ENCODE measurements around the gene TM4SF1. TPM values are rescaled to one million over a fixed set of nuclear protein-coding genes. Genes with fewer than 3 reads are reported as not detected.

Gene TM4SF1
- total RNA-seq, 1 experiment from 2014 or later, result 0.66 TPM

GRCh38 chr3:149419816-149420215 is 42.4 kb upstream of the TM4SF1 start:
- H2AFZ ChIP-seq (ENCODE audit: low read depth, low read length, poor library complexity, severe bottlenecking), result no peak overlapping the region
- no peaks in the 10 kb centered on the region for H3K9me3 ChIP-seq (ENCODE audit: control insufficient read depth in 1 of 2, insufficient read depth in 1 of 2, low read depth in 1 of 2, low read length in 2 of 2)
- no peaks in the 10 kb centered on the region for H3K36me3 ChIP-seq (ENCODE audit: control insufficient read depth in 1 of 2, insufficient read depth in 2 of 2, low read length in 2 of 2)
- H4K20me1 ChIP-seq (ENCODE audit: insufficient read depth), result no peaks in the 10 kb centered on the region
- no TSS peak for BruUV-seq (replicated peaks)
- ChIA-PET POLR2A (no interaction called here), CTCF (no interaction called here), RAD21 (ENCODE audit: low non-redundant PET in 1 of 2, low total read pairs in 2 of 2, uncharacterized antibody in 2 of 2, unreplicated experiment in 2 of 2) (no interaction called here)
- H3K9me2 ChIP-seq (ENCODE audit: insufficient read depth), result no peaks in the 10 kb centered on the region
- no peak overlapping the region for H3K9ac ChIP-seq (ENCODE audit: low read length)
- DNase-seq (ENCODE audit: low read depth, low spot score) (no peak), ATAC-seq (no peak)
- H3K27me3 ChIP-seq (ENCODE audit: insufficient read depth, low read length), result no peaks in the 10 kb centered on the region
- TF ChIP-seq SRF (IDR thresholded peaks at IDR 0.05; ENCODE audit: low read depth) (no peak), MAX (IDR thresholded peaks at IDR 0.05) (no peak), REST (IDR thresholded peaks at IDR 0.05; ENCODE audit: low read depth) (no peak), ATF3 (IDR thresholded peaks at IDR 0.05) (no peak), ELF1 (IDR thresholded peaks at IDR 0.05; ENCODE audit: borderline replicate concordance, low read depth) (no peak), CBX3 (IDR thresholded peaks at IDR 0.05; ENCODE audit: low read depth) (no peak), ZNF274 (IDR thresholded peaks at IDR 0.05; ENCODE audit: low read depth, low read length) (no peak), EZH2 (IDR thresholded peaks at IDR 0.05) (no peak), CTCF (IDR thresholded peaks at IDR 0.05 in 2 of 3, conservative IDR thresholded peaks at IDR 0.05 in 1 of 3; ENCODE audit: borderline replicate concordance in 1 of 3, insufficient read depth in 1 of 3, low read depth in 2 of 3, low read length in 2 of 3) (no peak), POLR2AphosphoS5 (IDR thresholded peaks at IDR 0.05; ENCODE audit: low read depth, low read length) (no peak), EGR1 (IDR thresholded peaks at IDR 0.05; ENCODE audit: low read depth) (no peak), ZFX (IDR thresholded peaks at IDR 0.05) (no peak), EZH2phosphoT487 (IDR thresholded peaks at IDR 0.05; ENCODE audit: borderline replicate concordance) (no peak), JUND (IDR thresholded peaks at IDR 0.05) (no peak), FOSL1 (IDR thresholded peaks at IDR 0.05; ENCODE audit: low read depth) (no peak), POLR2A (IDR thresholded peaks at IDR 0.05; ENCODE audit: borderline replicate concordance, extremely low read depth, insufficient read depth, insufficient read length) (no peak), CEBPB (IDR thresholded peaks at IDR 0.05; ENCODE audit: low read depth) (no peak), SP1 (IDR thresholded peaks at IDR 0.05; ENCODE audit: low read depth) (no peak), ZBTB33 (IDR thresholded peaks at IDR 0.05; ENCODE audit: extremely low read depth, insufficient replicate concordance, low read length) (no peak), YY1 (IDR thresholded peaks at IDR 0.05; ENCODE audit: extremely low read depth, insufficient replicate concordance, low read depth, low read length) (no peak)
- H3K4me2 ChIP-seq (ENCODE audit: low read length), result no peak overlapping the region
- no peak overlapping the region for H3K27ac ChIP-seq (ENCODE audit: low read depth, low read length)
- no peaks in the 10 kb centered on the region for H3K4me1 ChIP-seq (ENCODE audit: control insufficient read depth in 1 of 2, insufficient read depth in 2 of 2, low read length in 2 of 2)
- no peak overlapping the region for H3K4me3 ChIP-seq (replicated peaks in 1 of 2; ENCODE audit: low read depth in 1 of 2, low read length in 2 of 2)
- intact Hi-C loops (cut with micrococcal nuclease), result no loop called here
- H3K79me2 ChIP-seq (ENCODE audit: insufficient read depth, low read length), result no peaks in the 10 kb centered on the region
